SK-N-SH (cell line): ENCODE measurements around the gene OPA3. TPM values are rescaled to one million over a fixed set of nuclear protein-coding genes. Genes with fewer than 3 reads are reported as not detected.

ENCODE experiments used
- CHD2 ChIP-seq: fragments of 150-350 bp; IDR thresholded peaks from 2 replicates; pipeline ENCODE4 v1.6.1; 2018; ENCODE audit warnings: low read length; ENCODE audit not compliant: partially characterized antibody
- CTCF ChIP-seq: fragments of 200-600 bp; sonication (generic); IDR thresholded peaks from 2 replicates; pipeline ENCODE4 v1.6.1; 2017; ENCODE audit warnings: antibody characterized with exemption, mild to moderate bottlenecking, moderate library complexity
- EP300 ChIP-seq, 2 experiments: IDR thresholded peaks; 2 replicates each; pipeline versions ENCODE4 v1.4.0 to v1.6.1; 2012; ENCODE audit warnings: borderline replicate concordance in 1 of 2, low read depth in 1 of 2, low read length in 1 of 2
- FOSL2 ChIP-seq: IDR thresholded peaks from 2 replicates; pipeline ENCODE4 v1.4.0; 2012; ENCODE audit warnings: low read depth, mild to moderate bottlenecking, moderate library complexity, borderline replicate concordance
- FOXJ3 ChIP-seq: sonication (generic); formaldehyde crosslinking; IDR thresholded peaks from 2 replicates; pipeline ENCODE4 v1.5.1; 2020; ENCODE audit warnings: mild to moderate bottlenecking, missing genetic modification reagents
- GABPA ChIP-seq: IDR thresholded peaks from 2 replicates; pipeline ENCODE4 v1.4.0; 2012; ENCODE audit warnings: low read depth, mild to moderate bottlenecking
- GATA2 ChIP-seq: sonication (generic); formaldehyde crosslinking; IDR thresholded peaks from 2 replicates; pipeline ENCODE4 v1.5.0; 2020; ENCODE audit warnings: mild to moderate bottlenecking, missing genetic modification reagents
- JUND ChIP-seq: IDR thresholded peaks from 2 replicates; pipeline ENCODE4 v1.4.0; 2012
- NFIC ChIP-seq: IDR thresholded peaks from 2 replicates; pipeline ENCODE4 v1.4.0; 2012; ENCODE audit warnings: borderline replicate concordance
- NRF1 ChIP-seq: IDR thresholded peaks from 2 replicates; pipeline ENCODE4 v1.6.1; 2012; ENCODE audit warnings: low read depth, mild to moderate bottlenecking, low read length
- POLR2AphosphoS5 ChIP-seq: IDR thresholded peaks from 2 replicates; pipeline ENCODE4 v1.6.1; 2012; ENCODE audit warnings: low read depth, low read length
- RAD21 ChIP-seq: IDR thresholded peaks from 2 replicates; pipeline ENCODE4 v1.6.1; 2012; ENCODE audit warnings: mild to moderate bottlenecking, low read length
- RFX5 ChIP-seq: IDR thresholded peaks from 2 replicates; pipeline ENCODE4 v1.6.1; 2012; ENCODE audit warnings: mild to moderate bottlenecking, improper control_type of control experiment, low read length
- RXRA ChIP-seq: IDR thresholded peaks from 2 replicates; pipeline ENCODE4 v1.4.0; 2012; ENCODE audit warnings: low read depth, mild to moderate bottlenecking, borderline replicate concordance
- SIN3A ChIP-seq: IDR thresholded peaks from 2 replicates; pipeline ENCODE4 v1.6.1; 2012; ENCODE audit warnings: low read depth, mild to moderate bottlenecking, low read length, moderate library complexity, borderline replicate concordance
- SMC3 ChIP-seq: IDR thresholded peaks from 2 replicates; pipeline ENCODE4 v1.6.1; 2012; ENCODE audit warnings: low read depth, low read length, improper control_type of control experiment
- TAF1 ChIP-seq: IDR thresholded peaks from 2 replicates; pipeline ENCODE4 v1.6.1; 2012; ENCODE audit warnings: low read depth, mild to moderate bottlenecking, low read length, moderate library complexity, borderline replicate concordance
- USF1 ChIP-seq: IDR thresholded peaks from 2 replicates; pipeline ENCODE4 v1.4.0; 2012; ENCODE audit warnings: low read depth, borderline replicate concordance
- USF2 ChIP-seq: fragments of 150-350 bp; IDR thresholded peaks from 2 replicates; pipeline ENCODE4 v1.6.1; 2017; ENCODE audit warnings: antibody characterized with exemption, low read length, low read depth, borderline replicate concordance
- polyA plus RNA-seq, 3 experiments: library from polyadenylated mRNA; depleted of rRNA; stranded (reverse); fragments of >200 nt; gene quantifications; 2 replicates each; pipeline ENCODE4 v1.2.3, GENCODE V29; 2012
- TF ChIP-seq, protein P1 (sequence below): IDR thresholded peaks from 2 replicates; pipeline ENCODE4; 2012
- TF ChIP-seq, protein P2 (sequence below): fragments of 150-350 bp; IDR thresholded peaks from 2 replicates; pipeline ENCODE4 v1.6.1; 2016; ENCODE audit warnings: mild to moderate bottlenecking, low read depth, low read length

OPA3 gene
- polyA plus RNA-seq, 1 of the 3 experiments (the other 2 are of a cell fraction) = 10.0 TPM

DNA sequence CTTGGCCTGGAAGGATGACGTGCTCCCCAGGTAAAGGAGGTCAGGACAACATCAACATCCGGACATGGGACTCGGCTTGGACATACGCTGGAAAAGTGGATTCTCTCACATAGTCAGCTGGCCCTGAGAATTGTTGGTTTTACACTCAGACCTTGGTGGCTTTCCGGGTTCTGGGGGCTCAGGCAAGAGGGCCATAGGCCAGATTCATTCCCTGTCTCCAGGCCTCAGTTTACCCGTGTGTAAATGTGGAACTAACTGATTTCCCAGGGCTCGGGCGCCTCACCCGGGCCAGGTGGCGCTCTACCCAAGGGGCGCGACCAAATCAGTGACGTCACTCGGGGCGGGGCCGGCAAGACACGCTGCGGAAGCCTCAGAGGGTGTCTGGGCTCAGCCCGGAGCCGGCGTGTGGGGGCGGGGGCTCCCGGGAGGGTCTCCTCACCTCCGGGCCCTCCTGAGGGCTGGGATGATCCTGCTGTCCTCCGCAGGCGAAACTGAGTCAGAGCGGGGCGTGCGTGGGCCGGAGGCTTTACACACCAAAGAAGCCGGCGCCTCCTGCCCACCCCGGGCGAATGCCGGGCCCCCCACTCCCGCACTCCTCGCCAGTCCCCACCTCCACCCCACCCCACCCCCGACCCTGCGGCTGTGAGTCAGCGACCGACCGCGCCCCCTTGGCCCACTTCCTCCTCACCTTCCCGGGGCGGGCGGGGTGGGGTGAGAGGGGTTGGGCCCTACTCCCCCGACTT is 78.2 kb downstream of the OPA3 start (continued):
- TF ChIP-seq RXRA = no peak
- TF ChIP-seq FOSL2 = 0 out of 2 replicates have a peak, but pooled peaks have one; percentile 28
- peak; percentile 39; the same call in 1 of the 2 replicates for TF ChIP-seq RFX5
- TF ChIP-seq GABPA = no peak
- TF ChIP-seq SMC3 = no peak; the same call in 1 of the 2 replicates
- TF ChIP-seq USF2 = no peak
- TF ChIP-seq, protein P1, sequence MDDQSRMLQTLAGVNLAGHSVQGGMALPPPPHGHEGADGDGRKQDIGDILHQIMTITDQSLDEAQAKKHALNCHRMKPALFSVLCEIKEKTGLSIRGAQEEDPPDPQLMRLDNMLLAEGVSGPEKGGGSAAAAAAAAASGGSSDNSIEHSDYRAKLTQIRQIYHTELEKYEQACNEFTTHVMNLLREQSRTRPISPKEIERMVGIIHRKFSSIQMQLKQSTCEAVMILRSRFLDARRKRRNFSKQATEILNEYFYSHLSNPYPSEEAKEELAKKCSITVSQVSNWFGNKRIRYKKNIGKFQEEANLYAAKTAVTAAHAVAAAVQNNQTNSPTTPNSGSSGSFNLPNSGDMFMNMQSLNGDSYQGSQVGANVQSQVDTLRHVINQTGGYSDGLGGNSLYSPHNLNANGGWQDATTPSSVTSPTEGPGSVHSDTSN = no peak
- peak; percentile 53 for TF ChIP-seq RAD21
- no peak for TF ChIP-seq FOXJ3 (CRISPR knock-in tag)
- peak; percentile 33; the same call in 1 of the 2 replicates for TF ChIP-seq TAF1
- peak; percentile 25; the same call in 1 of the 2 replicates for TF ChIP-seq JUND
- TF ChIP-seq POLR2AphosphoS5 = peak; percentile 51; the same call in 1 of the 2 replicates
- TF ChIP-seq NRF1 = no peak
- TF ChIP-seq EP300 (IDR thresholded peaks at IDR 0.05; ENCODE audit: borderline replicate concordance in 1 of 2, low read depth in 1 of 2, low read length in 1 of 2) = peak; percentile 4 to 29; a peak in 1 of 4 replicates
- TF ChIP-seq, protein P2, sequence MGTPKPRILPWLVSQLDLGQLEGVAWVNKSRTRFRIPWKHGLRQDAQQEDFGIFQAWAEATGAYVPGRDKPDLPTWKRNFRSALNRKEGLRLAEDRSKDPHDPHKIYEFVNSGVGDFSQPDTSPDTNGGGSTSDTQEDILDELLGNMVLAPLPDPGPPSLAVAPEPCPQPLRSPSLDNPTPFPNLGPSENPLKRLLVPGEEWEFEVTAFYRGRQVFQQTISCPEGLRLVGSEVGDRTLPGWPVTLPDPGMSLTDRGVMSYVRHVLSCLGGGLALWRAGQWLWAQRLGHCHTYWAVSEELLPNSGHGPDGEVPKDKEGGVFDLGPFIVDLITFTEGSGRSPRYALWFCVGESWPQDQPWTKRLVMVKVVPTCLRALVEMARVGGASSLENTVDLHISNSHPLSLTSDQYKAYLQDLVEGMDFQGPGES = no peak
- TF ChIP-seq NFIC = peak; percentile 33; the same call in 1 of the 2 replicates
- no peak for TF ChIP-seq SIN3A
- no peak for TF ChIP-seq USF1
- peak; percentile 20 for TF ChIP-seq CHD2
- peak; percentile 63 for TF ChIP-seq CTCF
- TF ChIP-seq GATA2 (CRISPR knock-in tag) = no peak
